ENCODE data around the gene AVPR2.

The AVPR2 gene

GRCh38 chrX:153871451-153871850, 33.0 kb upstream of the AVPR2 start:
- no peak overlapping the region for H3K4me3 ChIP-seq (ENCODE audit: low read length in 2 of 2)
- no peaks in the 10 kb centered on the region for H3K4me1 ChIP-seq (ENCODE audit: control insufficient read depth in 2 of 2, insufficient read depth in 2 of 2, low read length in 2 of 2)
- H3K9ac ChIP-seq (ENCODE audit: low read depth in 1 of 2, low read length in 2 of 2) = no peak overlapping the region
- H3K27me3 ChIP-seq (ENCODE audit: control insufficient read depth in 2 of 2, insufficient read depth in 2 of 2, low read length in 2 of 2) = peaks cover 7 to 12% of the 10 kb centered on the region in 2 donors
- no peaks in the 10 kb centered on the region for H3K36me3 ChIP-seq (ENCODE audit: control insufficient read depth in 2 of 2, insufficient read depth in 2 of 2, low read length in 2 of 2)
- H3K9me3 ChIP-seq (ENCODE audit: control insufficient read depth in 2 of 2, low read length in 2 of 2) = no peaks in the 10 kb centered on the region
- no peak overlapping the region for H3K27ac ChIP-seq (ENCODE audit: low read depth in 2 of 2, low read length in 2 of 2)

- Histone ChIP-seq H3K36me3 (ENCODE audit: control insufficient read depth in 2 of 2, insufficient read depth in 2 of 2, low read length in 2 of 2) (no peaks in the 10 kb centered on the region), H3K4me3 (ENCODE audit: low read length in 2 of 2) (no peak overlapping the region), H3K27me3 (ENCODE audit: control insufficient read depth in 2 of 2, insufficient read depth in 2 of 2, low read length in 2 of 2) (peaks cover 3 to 10% of the 10 kb centered on the region in 2 donors), H3K4me1 (ENCODE audit: control insufficient read depth in 2 of 2, insufficient read depth in 2 of 2, low read length in 2 of 2) (no peaks in the 10 kb centered on the region), H3K9ac (ENCODE audit: low read depth in 1 of 2, low read length in 2 of 2) (no peak overlapping the region), H3K9me3 (ENCODE audit: control insufficient read depth in 2 of 2, low read length in 2 of 2) (no peaks in the 10 kb centered on the region), H3K27ac (ENCODE audit: low read depth in 2 of 2, low read length in 2 of 2) (no peak overlapping the region)
Observed at GRCh38 chrX:153871946-153872878, 32.3 kb upstream of the AVPR2 start.

GRCh38 chrX:153873282-153874084, 31.0 kb upstream of the AVPR2 start:
- H3K36me3 ChIP-seq (ENCODE audit: control insufficient read depth in 2 of 2, insufficient read depth in 2 of 2, low read length in 2 of 2) = no peaks in the 10 kb centered on the region
- H3K27me3 ChIP-seq (ENCODE audit: control insufficient read depth in 2 of 2, insufficient read depth in 2 of 2, low read length in 2 of 2) = peaks cover 10 to 17% of the 10 kb centered on the region in 2 donors
- no peak overlapping the region for H3K9ac ChIP-seq (ENCODE audit: low read depth in 1 of 2, low read length in 2 of 2)

GRCh38 chrX:153874085-153874365, 30.4 kb upstream of the AVPR2 start:
- H3K4me1 ChIP-seq (ENCODE audit: control insufficient read depth in 2 of 2, insufficient read depth in 2 of 2, low read length in 2 of 2) = no peaks in the 10 kb centered on the region
- no peaks in the 10 kb centered on the region for H3K36me3 ChIP-seq (ENCODE audit: control insufficient read depth in 2 of 2, insufficient read depth in 2 of 2, low read length in 2 of 2)
- H3K4me3 ChIP-seq (ENCODE audit: low read length in 2 of 2) = no peak overlapping the region
- no peak overlapping the region for H3K27ac ChIP-seq (ENCODE audit: low read depth in 2 of 2, low read length in 2 of 2)
- no peak overlapping the region for H3K9ac ChIP-seq (ENCODE audit: low read depth in 1 of 2, low read length in 2 of 2)
- H3K27me3 ChIP-seq (ENCODE audit: control insufficient read depth in 2 of 2, insufficient read depth in 2 of 2, low read length in 2 of 2) = peaks cover 14 to 22% of the 10 kb centered on the region in 2 donors
- H3K9me3 ChIP-seq (ENCODE audit: control insufficient read depth in 2 of 2, low read length in 2 of 2) = no peaks in the 10 kb centered on the region

More at GRCh38 chrX:153873282-153874084, 31.0 kb upstream of the AVPR2 start:
- Histone ChIP-seq H3K27ac (ENCODE audit: low read depth in 2 of 2, low read length in 2 of 2) (no peak overlapping the region), H3K4me3 (ENCODE audit: low read length in 2 of 2) (no peak overlapping the region), H3K4me1 (ENCODE audit: control insufficient read depth in 2 of 2, insufficient read depth in 2 of 2, low read length in 2 of 2) (no peaks in the 10 kb centered on the region), H3K9me3 (ENCODE audit: control insufficient read depth in 2 of 2, low read length in 2 of 2) (no peaks in the 10 kb centered on the region)

GRCh38 chrX:153874366-153875125, 29.9 kb upstream of the AVPR2 start:
- no peak overlapping the region for H3K9ac ChIP-seq (ENCODE audit: low read depth in 1 of 2, low read length in 2 of 2)
- H3K27me3 ChIP-seq (ENCODE audit: control insufficient read depth in 2 of 2, insufficient read depth in 2 of 2, low read length in 2 of 2) = peaks cover 14 to 23% of the 10 kb centered on the region in 2 donors
- no peaks in the 10 kb centered on the region for H3K36me3 ChIP-seq (ENCODE audit: control insufficient read depth in 2 of 2, insufficient read depth in 2 of 2, low read length in 2 of 2)
- H3K27ac ChIP-seq (ENCODE audit: low read depth in 2 of 2, low read length in 2 of 2) = no peak overlapping the region
- no peak overlapping the region for H3K4me3 ChIP-seq (ENCODE audit: low read length in 2 of 2)
- no peaks in the 10 kb centered on the region for H3K4me1 ChIP-seq (ENCODE audit: control insufficient read depth in 2 of 2, insufficient read depth in 2 of 2, low read length in 2 of 2)
- no peaks in the 10 kb centered on the region for H3K9me3 ChIP-seq (ENCODE audit: control insufficient read depth in 2 of 2, low read length in 2 of 2)

- H3K36me3 ChIP-seq (ENCODE audit: control insufficient read depth in 2 of 2, insufficient read depth in 2 of 2, low read length in 2 of 2) = no peaks in the 10 kb centered on the region
- H3K9ac ChIP-seq (ENCODE audit: low read depth in 1 of 2, low read length in 2 of 2) = no peak overlapping the region
- no peak overlapping the region for H3K4me3 ChIP-seq (ENCODE audit: low read length in 2 of 2)
- no peaks in the 10 kb centered on the region for H3K4me1 ChIP-seq (ENCODE audit: control insufficient read depth in 2 of 2, insufficient read depth in 2 of 2, low read length in 2 of 2)
- H3K27me3 ChIP-seq (ENCODE audit: control insufficient read depth in 2 of 2, insufficient read depth in 2 of 2, low read length in 2 of 2) = peaks cover 19 to 29% of the 10 kb centered on the region in 2 donors
- H3K27ac ChIP-seq (ENCODE audit: low read depth in 2 of 2, low read length in 2 of 2) = no peak overlapping the region
- no peaks in the 10 kb centered on the region for H3K9me3 ChIP-seq (ENCODE audit: control insufficient read depth in 2 of 2, low read length in 2 of 2)
Observed at GRCh38 chrX:153875391-153876111, 28.9 kb upstream of the AVPR2 start.

GRCh38 chrX:153876112-153876491, 28.4 kb upstream of the AVPR2 start:
- Histone ChIP-seq H3K4me3 (ENCODE audit: low read length in 2 of 2) (no peak overlapping the region), H3K9ac (ENCODE audit: low read depth in 1 of 2, low read length in 2 of 2) (no peak overlapping the region), H3K9me3 (ENCODE audit: control insufficient read depth in 2 of 2, low read length in 2 of 2) (no peaks in the 10 kb centered on the region), H3K27ac (ENCODE audit: low read depth in 2 of 2, low read length in 2 of 2) (no peak overlapping the region), H3K27me3 (ENCODE audit: control insufficient read depth in 2 of 2, insufficient read depth in 2 of 2, low read length in 2 of 2) (peaks cover 20 to 34% of the 10 kb centered on the region in 2 donors), H3K36me3 (ENCODE audit: control insufficient read depth in 2 of 2, insufficient read depth in 2 of 2, low read length in 2 of 2) (no peaks in the 10 kb centered on the region), H3K4me1 (ENCODE audit: control insufficient read depth in 2 of 2, insufficient read depth in 2 of 2, low read length in 2 of 2) (no peaks in the 10 kb centered on the region)

GRCh38 chrX:153877571-153878261, 26.8 kb upstream of the AVPR2 start:
- Histone ChIP-seq H3K9ac (ENCODE audit: low read depth in 1 of 2, low read length in 2 of 2) (no peak overlapping the region), H3K4me1 (ENCODE audit: control insufficient read depth in 2 of 2, insufficient read depth in 2 of 2, low read length in 2 of 2) (no peaks in the 10 kb centered on the region), H3K27me3 (ENCODE audit: control insufficient read depth in 2 of 2, insufficient read depth in 2 of 2, low read length in 2 of 2) (peaks cover 35 to 45% of the 10 kb centered on the region in 2 donors), H3K27ac (ENCODE audit: low read depth in 2 of 2, low read length in 2 of 2) (no peak overlapping the region), H3K9me3 (ENCODE audit: control insufficient read depth in 2 of 2, low read length in 2 of 2) (no peaks in the 10 kb centered on the region), H3K36me3 (ENCODE audit: control insufficient read depth in 2 of 2, insufficient read depth in 2 of 2, low read length in 2 of 2) (no peaks in the 10 kb centered on the region), H3K4me3 (ENCODE audit: low read length in 2 of 2) (no peak overlapping the region)

GRCh38 chrX:153878345-153878744, 26.1 kb upstream of the AVPR2 start:
- no peak overlapping the region for H3K27ac ChIP-seq (ENCODE audit: low read depth in 2 of 2, low read length in 2 of 2)
- H3K4me1 ChIP-seq (ENCODE audit: control insufficient read depth in 2 of 2, insufficient read depth in 2 of 2, low read length in 2 of 2) = no peaks in the 10 kb centered on the region
- H3K27me3 ChIP-seq (ENCODE audit: control insufficient read depth in 2 of 2, insufficient read depth in 2 of 2, low read length in 2 of 2) = peaks cover 33 to 45% of the 10 kb centered on the region in 2 donors

More at GRCh38 chrX:153878345-153878744, 26.1 kb upstream of the AVPR2 start:
- Histone ChIP-seq H3K9me3 (ENCODE audit: control insufficient read depth in 2 of 2, low read length in 2 of 2) (no peaks in the 10 kb centered on the region), H3K36me3 (ENCODE audit: control insufficient read depth in 2 of 2, insufficient read depth in 2 of 2, low read length in 2 of 2) (no peaks in the 10 kb centered on the region), H3K9ac (ENCODE audit: low read depth in 1 of 2, low read length in 2 of 2) (no peak overlapping the region), H3K4me3 (ENCODE audit: low read length in 2 of 2) (no peak overlapping the region)

Measured in mucosa of rectum (tissue), 2 donors.